ENCODE data around the gene CCDC6.
"Not testable (repeated sequence)": the region's sequence is repeated elsewhere in the genome, so short reads cannot be mapped to it uniquely, and the experiment has no call there.

The CCDC6 gene

GRCh38 chr10:59905066-59905730 is 1.2 kb downstream of the CCDC6 start:
- DNase-seq: peak; percentile 72 to 75

GRCh38 chr10:59904426-59905065 is 1.8 kb downstream of the CCDC6 start:
- no peak for DNase-seq

- DNase-seq: no peak
These were observed 2.5 kb downstream of the CCDC6 start for GRCh38 chr10:59903871-59904270.

GRCh38 chr10:59902016-59902415 is 4.3 kb downstream of the CCDC6 start:
- no peak for DNase-seq

DNA sequence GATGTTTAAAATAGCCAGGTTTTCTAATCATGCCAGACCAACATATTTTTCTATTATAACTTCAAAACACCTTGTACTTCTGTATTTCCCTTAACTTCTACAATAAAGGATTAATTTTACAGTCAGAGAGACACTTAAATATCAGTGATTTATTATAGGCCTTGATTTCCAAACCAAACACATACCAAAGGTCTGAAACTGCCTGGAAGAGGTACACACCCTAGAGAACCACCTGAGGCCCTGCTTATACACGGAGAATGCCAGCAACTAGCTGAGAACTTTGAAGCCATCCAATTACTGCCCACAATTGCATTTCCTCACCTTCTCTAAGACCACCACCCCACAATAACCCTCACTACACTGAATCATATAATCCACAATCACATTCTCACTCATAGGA is 4.9 kb downstream of the CCDC6 start:
- DNase-seq: no peak

DNA sequence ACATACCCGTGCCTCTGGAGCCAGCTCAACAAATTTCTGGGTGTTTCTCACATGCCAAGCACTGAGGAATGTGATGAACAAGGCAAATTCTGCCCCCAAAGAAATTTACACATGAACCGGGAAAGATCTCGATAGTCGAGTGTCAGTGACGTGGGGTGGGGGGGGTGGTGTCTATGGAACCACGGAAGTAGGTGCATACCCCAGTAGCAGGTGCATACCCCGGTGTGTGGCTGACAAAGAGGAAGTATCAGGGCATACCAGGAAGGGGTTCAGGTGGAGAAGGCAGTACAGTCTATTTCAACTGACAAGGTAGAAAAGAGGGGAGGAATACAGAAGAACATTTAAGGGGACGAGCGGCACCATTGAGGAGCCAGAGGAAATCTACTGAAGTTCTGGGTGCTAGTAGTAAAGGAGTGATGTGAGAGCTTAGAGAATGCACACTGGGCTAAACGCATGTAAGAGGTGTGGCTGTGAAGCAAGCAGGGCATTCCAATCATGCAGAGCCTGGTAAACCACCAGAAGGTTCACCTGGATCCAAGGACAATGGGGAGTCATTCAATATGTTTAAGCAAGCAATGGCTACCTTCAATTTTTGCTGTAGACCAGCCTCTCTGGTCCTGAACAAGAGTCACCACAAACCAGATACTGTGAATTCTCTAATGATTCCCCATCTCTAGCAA is 6.2 kb downstream of the CCDC6 start:
- DNase-seq: no peak

DNA sequence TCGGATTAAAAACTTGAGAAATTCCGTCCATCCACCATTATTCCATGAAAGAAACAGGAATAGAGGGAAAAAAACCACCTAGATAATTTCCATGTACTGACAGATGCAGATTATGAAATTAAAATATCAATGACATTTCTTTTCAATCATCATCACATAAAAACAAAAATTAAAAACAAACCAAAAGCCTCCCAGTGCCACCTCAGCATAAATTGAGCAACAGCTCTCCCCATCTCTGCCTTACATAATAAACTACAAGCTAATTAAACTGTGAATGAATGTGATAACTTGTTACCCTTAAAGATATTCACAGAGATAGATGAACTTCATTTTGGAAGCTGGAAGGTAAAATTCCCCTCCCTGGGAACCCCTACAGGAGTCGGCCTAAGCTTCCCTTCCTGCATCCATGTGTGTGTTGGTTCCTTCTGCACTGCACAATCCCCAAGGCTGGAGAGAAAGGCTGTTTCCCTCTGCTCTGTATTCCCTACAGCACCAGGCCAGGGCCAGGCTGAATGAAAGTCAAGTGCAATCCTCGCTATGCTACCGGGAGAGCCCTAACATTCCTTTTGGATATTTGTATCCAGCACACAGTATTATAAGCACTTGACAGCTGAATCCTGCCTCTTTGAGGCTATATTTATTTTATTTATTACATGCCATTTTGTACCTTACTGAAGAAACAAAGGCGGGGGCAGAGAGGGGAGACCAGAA is 8.1 kb downstream of the CCDC6 start:
- DNase-seq: no peak

DNA sequence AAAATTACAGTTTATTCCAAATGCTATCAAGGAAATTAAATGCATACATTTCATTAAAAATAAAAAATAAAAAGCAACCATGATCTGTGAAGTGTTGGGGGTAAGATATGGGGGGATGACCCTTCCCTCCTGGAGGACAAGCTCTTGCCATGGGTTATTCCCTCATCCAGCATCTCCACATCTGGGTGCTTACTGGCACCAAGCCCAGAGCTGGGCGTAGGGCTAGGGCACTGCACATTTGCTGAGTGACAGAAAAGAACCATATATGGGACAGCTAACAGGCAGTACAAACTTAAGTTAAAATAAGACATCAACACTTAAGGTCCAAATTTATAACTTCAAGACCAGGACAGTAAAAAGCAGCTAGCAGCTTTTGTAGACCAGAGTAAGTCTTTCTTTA is 10.2 kb downstream of the CCDC6 start:
- DNase-seq: no peak

GRCh38 chr10:59895629-59896116 is 10.7 kb downstream of the CCDC6 start:
- DNase-seq: no peak

DNA sequence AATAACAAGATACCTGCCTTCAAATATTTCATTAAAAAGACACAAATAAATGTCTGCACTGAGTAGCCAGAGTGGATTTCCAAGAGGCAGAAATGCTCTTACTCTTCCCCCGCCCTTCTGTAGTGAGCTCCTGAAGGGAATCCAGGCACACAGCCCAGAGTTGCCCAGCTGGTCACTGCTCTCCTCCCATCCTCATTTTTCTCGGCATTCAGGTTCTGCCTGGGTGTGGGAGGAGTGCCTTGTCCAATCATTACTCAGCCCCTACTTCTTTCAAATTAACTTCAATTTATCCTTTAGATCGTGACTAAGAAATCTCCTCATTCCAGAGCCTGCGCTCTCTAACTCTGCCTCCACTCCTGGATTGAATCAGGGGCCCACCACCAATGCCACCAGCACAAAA is 12.2 kb downstream of the CCDC6 start:
- no peak for DNase-seq

GRCh38 chr10:59892697-59893096 is 13.7 kb downstream of the CCDC6 start:
- DNase-seq: no peak

DNA sequence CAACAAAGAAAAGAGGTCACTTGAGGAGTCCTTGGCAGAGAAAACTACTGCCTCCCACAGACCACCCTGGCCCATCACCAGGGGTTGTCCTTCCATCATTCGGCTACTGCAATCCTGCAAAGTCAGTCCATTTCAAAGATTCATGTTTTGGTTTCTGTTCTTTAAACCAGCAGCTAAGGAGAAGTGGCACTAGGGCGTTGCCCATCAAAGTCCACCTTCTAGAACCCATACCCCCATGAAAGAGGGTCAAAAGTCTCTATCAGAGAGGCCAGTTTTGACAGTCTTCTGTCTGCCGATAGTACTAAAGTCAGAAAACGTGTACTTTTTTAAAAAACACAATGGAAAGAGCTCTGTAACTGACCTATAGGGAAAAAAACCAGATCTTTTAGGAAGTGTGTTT is 14.4 kb downstream of the CCDC6 start:
- DNase-seq: no peak

GRCh38 chr10:59891349-59891748 is 15.0 kb downstream of the CCDC6 start:
- no peak for DNase-seq

- no peak for DNase-seq
These were observed 17.4 kb downstream of the CCDC6 start for GRCh38 chr10:59888781-59889435.

DNA sequence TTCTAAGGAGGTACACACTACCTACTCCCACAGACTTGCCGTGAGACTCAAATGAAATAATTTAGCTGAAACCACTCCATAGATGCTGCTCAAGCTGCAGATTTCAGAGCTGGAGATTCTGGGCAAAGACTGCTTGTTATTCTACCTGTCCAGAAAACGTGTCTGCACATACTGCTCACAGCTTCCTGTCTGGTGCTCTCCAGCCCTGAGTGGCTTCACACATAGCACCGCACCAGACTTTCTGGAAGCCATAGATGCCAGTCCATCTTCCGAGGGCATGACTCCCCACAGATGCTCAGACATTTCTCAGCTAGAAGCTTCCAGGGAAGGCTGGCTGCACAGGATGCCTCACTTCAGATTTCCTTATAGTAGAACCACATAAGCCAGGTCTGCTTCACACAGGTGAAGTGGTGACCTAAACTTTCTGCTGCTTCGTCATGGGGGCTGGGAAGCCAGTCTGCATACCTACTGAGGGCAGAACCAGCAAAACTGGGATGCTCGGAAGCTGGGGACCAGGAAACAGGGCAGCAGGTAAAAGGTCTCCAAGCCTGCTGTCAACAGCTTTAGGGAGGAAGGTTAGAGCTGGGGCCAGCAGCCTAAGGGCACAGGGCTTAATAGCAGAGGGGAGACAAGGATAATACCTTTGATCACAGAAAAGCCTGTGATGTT is 18.2 kb downstream of the CCDC6 start:
- DNase-seq: no peak

- DNase-seq: no peak
These were observed 19.4 kb downstream of the CCDC6 start for GRCh38 chr10:59887006-59887405.

GRCh38 chr10:59885430-59886134 is 20.8 kb downstream of the CCDC6 start:
- DNase-seq: no peak

GRCh38 chr10:59884893-59885292 is 21.5 kb downstream of the CCDC6 start:
- DNase-seq: not testable (repeated sequence)

GRCh38 chr10:59881640-59882039 is 24.7 kb downstream of the CCDC6 start:
- DNase-seq: no peak

- DNase-seq: no peak
These were observed 25.3 kb downstream of the CCDC6 start for GRCh38 chr10:59880971-59881510.

- DNase-seq: no peak
These were observed 26.2 kb downstream of the CCDC6 start for GRCh38 chr10:59880019-59880717.

Data from NCI-H526 (cell line).